ENCODE results near the gene KLF13.
A peak's percentile ranks its signal among the peaks of the same experiment; 100 is the strongest.
"Not testable (repeated sequence)": the region's sequence is repeated elsewhere in the genome, so short reads cannot be mapped to it uniquely, and the experiment has no call there.

The KLF13 gene

DNA sequence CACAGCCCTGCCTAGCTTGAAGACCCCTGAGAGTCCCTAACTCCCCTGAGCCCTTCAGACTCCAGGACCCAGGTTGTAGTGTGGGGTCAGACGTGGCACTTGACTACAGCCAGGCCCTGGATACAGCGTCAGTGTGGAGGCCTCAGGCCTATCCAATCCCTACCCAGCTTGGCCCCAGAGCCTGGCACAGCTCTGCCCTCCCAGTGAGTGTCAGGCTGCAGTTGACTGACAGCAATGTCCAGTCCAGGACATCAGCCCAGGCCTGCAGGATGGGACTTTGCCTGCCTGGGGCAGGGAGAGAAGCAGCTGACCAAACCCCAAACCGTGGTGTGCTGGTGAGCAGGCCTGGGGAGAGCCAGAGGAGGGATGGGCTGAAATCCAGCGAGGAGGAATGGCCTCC is 27.3 kb downstream of the KLF13 start:
- TF ChIP-seq, protein P1, sequence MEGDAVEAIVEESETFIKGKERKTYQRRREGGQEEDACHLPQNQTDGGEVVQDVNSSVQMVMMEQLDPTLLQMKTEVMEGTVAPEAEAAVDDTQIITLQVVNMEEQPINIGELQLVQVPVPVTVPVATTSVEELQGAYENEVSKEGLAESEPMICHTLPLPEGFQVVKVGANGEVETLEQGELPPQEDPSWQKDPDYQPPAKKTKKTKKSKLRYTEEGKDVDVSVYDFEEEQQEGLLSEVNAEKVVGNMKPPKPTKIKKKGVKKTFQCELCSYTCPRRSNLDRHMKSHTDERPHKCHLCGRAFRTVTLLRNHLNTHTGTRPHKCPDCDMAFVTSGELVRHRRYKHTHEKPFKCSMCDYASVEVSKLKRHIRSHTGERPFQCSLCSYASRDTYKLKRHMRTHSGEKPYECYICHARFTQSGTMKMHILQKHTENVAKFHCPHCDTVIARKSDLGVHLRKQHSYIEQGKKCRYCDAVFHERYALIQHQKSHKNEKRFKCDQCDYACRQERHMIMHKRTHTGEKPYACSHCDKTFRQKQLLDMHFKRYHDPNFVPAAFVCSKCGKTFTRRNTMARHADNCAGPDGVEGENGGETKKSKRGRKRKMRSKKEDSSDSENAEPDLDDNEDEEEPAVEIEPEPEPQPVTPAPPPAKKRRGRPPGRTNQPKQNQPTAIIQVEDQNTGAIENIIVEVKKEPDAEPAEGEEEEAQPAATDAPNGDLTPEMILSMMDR (IDR thresholded peaks at IDR 0.05; ENCODE audit: low read depth, low read length): no peak
- TF ChIP-seq EZH2phosphoT487 (IDR thresholded peaks at IDR 0.05; ENCODE audit: low read depth): no peak
- Histone ChIP-seq H3K79me2 (ENCODE audit: low read length) (peaks cover 100% of the 10 kb centered on the region), H3K4me1 (ENCODE audit: low read length) (peaks cover 44% of the 10 kb centered on the region), H3K27me3 (ENCODE audit: low read depth, low read length) (no peaks in the 10 kb centered on the region), H3K9ac (ENCODE audit: low read length) (peak overlapping the region; percentile 55; the same call in 1 of the 2 replicates), H3K4me3 (ENCODE audit: low read length) (peak overlapping the region; percentile 55), H3K36me3 (replicated peaks; ENCODE audit: low read depth, low read length) (peaks cover 46% of the 10 kb centered on the region), H2AFZ (ENCODE audit: low read depth, low read length) (no peak overlapping the region), H3K27ac (ENCODE audit: low read length) (peak overlapping the region; percentile 76), H3K4me2 (ENCODE audit: low read length) (peak overlapping the region; percentile 76), H4K20me1 (ENCODE audit: insufficient read depth, low read length) (peaks cover 90% of the 10 kb centered on the region), H3K9me3 (ENCODE audit: insufficient read depth, low read length) (no peaks in the 10 kb centered on the region)

GRCh38 chr15:31356097-31356496 is 29.5 kb downstream of the KLF13 start:
- H3K9me3 ChIP-seq (ENCODE audit: insufficient read depth, low read length); H3K27me3 ChIP-seq (ENCODE audit: low read depth, low read length); H3K4me2 ChIP-seq (ENCODE audit: low read length); H2AFZ ChIP-seq (ENCODE audit: low read depth, low read length); H3K9ac ChIP-seq (ENCODE audit: low read length); H3K27ac ChIP-seq (ENCODE audit: low read length); H3K4me3 ChIP-seq (ENCODE audit: low read length): not testable (repeated sequence)
- H3K4me1 ChIP-seq (ENCODE audit: low read length): peaks cover 52% of the 10 kb centered on the region
- peaks cover 100% of the 10 kb centered on the region for H3K79me2 ChIP-seq (ENCODE audit: low read length)
- peaks cover 32% of the 10 kb centered on the region for H3K36me3 ChIP-seq (replicated peaks; ENCODE audit: low read depth, low read length)
- H4K20me1 ChIP-seq (ENCODE audit: insufficient read depth, low read length): peaks cover 86% of the 10 kb centered on the region

DNA sequence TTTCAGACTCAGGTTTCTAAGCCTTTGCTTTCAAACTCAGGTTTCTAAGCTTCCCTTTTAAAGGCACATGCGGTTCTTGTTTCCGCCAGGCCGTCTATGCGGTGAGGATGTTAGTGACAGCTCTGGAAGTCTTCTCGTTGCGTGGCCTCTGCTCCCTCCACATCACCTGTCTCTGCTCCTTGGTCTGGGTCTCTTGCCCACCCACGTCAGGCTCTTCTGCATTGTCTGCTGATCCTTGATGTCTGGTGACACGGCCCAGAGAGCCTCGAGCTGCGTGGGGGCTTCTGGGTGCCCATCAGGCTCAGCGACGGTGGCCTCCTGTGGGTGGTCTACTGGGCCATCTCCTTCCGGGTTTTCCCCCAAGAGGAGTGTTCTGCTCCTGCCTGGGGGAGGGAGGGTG is 30.5 kb downstream of the KLF13 start:
- H3K27ac ChIP-seq (ENCODE audit: low read length): no peak overlapping the region
- peaks cover 27% of the 10 kb centered on the region for H3K36me3 ChIP-seq (replicated peaks; ENCODE audit: low read depth, low read length)
- H3K4me1 ChIP-seq (ENCODE audit: low read length): peaks cover 54% of the 10 kb centered on the region
- TF ChIP-seq EZH2phosphoT487 (IDR thresholded peaks at IDR 0.05; ENCODE audit: low read depth): no peak
- TF ChIP-seq, protein P1 (IDR thresholded peaks at IDR 0.05; ENCODE audit: low read depth, low read length): no peak
- peaks cover 100% of the 10 kb centered on the region for H3K79me2 ChIP-seq (ENCODE audit: low read length)
- H4K20me1 ChIP-seq (ENCODE audit: insufficient read depth, low read length): peaks cover 81% of the 10 kb centered on the region
- no peak overlapping the region for H3K4me2 ChIP-seq (ENCODE audit: low read length)
- H3K27me3 ChIP-seq (ENCODE audit: low read depth, low read length): no peaks in the 10 kb centered on the region
- H3K9me3 ChIP-seq (ENCODE audit: insufficient read depth, low read length): no peaks in the 10 kb centered on the region
- H3K4me3 ChIP-seq (ENCODE audit: low read length): no peak overlapping the region
- H3K9ac ChIP-seq (ENCODE audit: low read length): no peak overlapping the region
- H2AFZ ChIP-seq (ENCODE audit: low read depth, low read length): no peak overlapping the region

GRCh38 chr15:31358163-31358562 is 31.5 kb downstream of the KLF13 start:
- no peaks in the 10 kb centered on the region for H3K27me3 ChIP-seq (ENCODE audit: low read depth, low read length)
- TF ChIP-seq, protein P1 (IDR thresholded peaks at IDR 0.05; ENCODE audit: low read depth, low read length): no peak
- TF ChIP-seq EZH2phosphoT487 (IDR thresholded peaks at IDR 0.05; ENCODE audit: low read depth): no peak
- H4K20me1 ChIP-seq (ENCODE audit: insufficient read depth, low read length): peaks cover 81% of the 10 kb centered on the region
- peaks cover 100% of the 10 kb centered on the region for H3K79me2 ChIP-seq (ENCODE audit: low read length)
- H3K4me2 ChIP-seq (ENCODE audit: low read length): no peak overlapping the region
- H2AFZ ChIP-seq (ENCODE audit: low read depth, low read length): no peak overlapping the region
- H3K9ac ChIP-seq (ENCODE audit: low read length): no peak overlapping the region
- no peak overlapping the region for H3K27ac ChIP-seq (ENCODE audit: low read length)
- H3K4me3 ChIP-seq (ENCODE audit: low read length): no peak overlapping the region
- no peaks in the 10 kb centered on the region for H3K9me3 ChIP-seq (ENCODE audit: insufficient read depth, low read length)
- peaks cover 27% of the 10 kb centered on the region for H3K36me3 ChIP-seq (replicated peaks; ENCODE audit: low read depth, low read length)
- peaks cover 53% of the 10 kb centered on the region for H3K4me1 ChIP-seq (ENCODE audit: low read length)
